K562 (cell line): Measurements from ENCODE around the gene TRIM44.

Experiments
- BHLHE40 ChIP-seq: IDR thresholded peaks from 2 replicates; pipeline ENCODE4 v1.6.1; 2011; ENCODE audit warnings: low read length, improper control_type of control experiment
- ZNF212 ChIP-seq: fragments of 450-650 bp; formaldehyde crosslinking; IDR thresholded peaks from 2 replicates; pipeline ENCODE4 v1.4.0; 2020; ENCODE audit warnings: mild to moderate bottlenecking
- TF ChIP-seq, protein P1 (sequence below), 3 experiments: IDR thresholded peaks in 2 of 3; conservative IDR thresholded peaks in 1 of 3; 2 replicates each; pipeline ENCODE4 v1.5.1; 2011 to 2012; ENCODE audit warnings: low read length in 3 of 3, mild to moderate bottlenecking in 3 of 3, control low read depth in 2 of 3, improper control_type of control experiment in 1 of 3, inconsistent platforms in 1 of 3, low read depth in 1 of 3, mixed read lengths in 1 of 3, moderate library complexity in 1 of 3; ENCODE audit not compliant: insufficient read depth in 2 of 3

DNA sequence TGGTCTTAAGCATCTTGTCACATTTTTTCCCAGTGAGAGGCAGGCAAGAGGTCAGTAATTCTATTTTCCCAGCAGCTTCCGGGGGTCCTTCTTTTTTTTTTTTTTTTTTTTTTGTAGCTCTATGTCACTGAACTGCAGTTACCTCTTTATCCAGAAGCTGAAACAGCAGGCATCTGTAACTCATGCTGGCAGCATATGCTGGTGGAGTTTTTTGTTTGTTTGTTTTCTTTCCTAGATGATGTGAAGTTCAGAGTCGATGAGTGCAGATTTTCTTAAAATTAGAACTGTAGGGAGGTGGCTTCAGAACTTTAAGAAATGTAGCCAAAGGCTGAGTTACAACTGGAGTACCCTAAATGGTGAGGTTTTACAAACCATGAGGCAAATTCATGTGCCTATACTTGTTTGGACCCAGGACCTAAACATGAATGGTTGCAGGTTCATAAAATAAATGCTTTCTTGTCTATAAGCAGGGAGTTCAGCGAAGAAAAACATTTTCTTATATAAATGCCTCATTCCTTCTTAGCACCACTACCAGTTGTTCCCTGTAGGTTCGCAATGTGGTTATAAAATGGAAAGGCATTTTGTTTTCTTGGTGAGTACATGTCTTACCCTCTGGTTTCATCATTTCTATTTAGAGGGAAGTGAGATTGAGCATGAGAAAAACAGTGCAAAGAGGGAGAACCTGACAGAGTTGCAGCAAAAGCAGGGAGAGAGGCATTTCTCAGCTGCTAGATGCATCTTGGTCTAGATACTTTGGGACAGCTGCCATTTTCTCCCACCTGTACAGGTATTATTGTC, 84.0 kb downstream of the TRIM44 start:
- TF ChIP-seq ZNF212 (CRISPR knock-in tag) (no peak), BHLHE40 (no peak)
- TF ChIP-seq, protein P1, sequence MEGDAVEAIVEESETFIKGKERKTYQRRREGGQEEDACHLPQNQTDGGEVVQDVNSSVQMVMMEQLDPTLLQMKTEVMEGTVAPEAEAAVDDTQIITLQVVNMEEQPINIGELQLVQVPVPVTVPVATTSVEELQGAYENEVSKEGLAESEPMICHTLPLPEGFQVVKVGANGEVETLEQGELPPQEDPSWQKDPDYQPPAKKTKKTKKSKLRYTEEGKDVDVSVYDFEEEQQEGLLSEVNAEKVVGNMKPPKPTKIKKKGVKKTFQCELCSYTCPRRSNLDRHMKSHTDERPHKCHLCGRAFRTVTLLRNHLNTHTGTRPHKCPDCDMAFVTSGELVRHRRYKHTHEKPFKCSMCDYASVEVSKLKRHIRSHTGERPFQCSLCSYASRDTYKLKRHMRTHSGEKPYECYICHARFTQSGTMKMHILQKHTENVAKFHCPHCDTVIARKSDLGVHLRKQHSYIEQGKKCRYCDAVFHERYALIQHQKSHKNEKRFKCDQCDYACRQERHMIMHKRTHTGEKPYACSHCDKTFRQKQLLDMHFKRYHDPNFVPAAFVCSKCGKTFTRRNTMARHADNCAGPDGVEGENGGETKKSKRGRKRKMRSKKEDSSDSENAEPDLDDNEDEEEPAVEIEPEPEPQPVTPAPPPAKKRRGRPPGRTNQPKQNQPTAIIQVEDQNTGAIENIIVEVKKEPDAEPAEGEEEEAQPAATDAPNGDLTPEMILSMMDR (IDR thresholded peaks at IDR 0.05 in 2 of 3, conservative IDR thresholded peaks at IDR 0.05 in 1 of 3; ENCODE audit: insufficient read depth in 2 of 3, low read depth in 1 of 3, low read length in 3 of 3), result no peak
